Stimulated activated CD4-positive, alpha-beta T cell treated with anti-CD3 and anti-CD28 coated beads, Interleukin-4, amount 100 ng/mL, for 4 hours (primary cell): ENCODE results near the gene ERCC2.

Experiments used
- DNase-seq, 2 experiments: peaks; one replicate each; pipeline ENCODE4 v3.0.0-alpha.2; 2020

Gene ERCC2

DNA sequence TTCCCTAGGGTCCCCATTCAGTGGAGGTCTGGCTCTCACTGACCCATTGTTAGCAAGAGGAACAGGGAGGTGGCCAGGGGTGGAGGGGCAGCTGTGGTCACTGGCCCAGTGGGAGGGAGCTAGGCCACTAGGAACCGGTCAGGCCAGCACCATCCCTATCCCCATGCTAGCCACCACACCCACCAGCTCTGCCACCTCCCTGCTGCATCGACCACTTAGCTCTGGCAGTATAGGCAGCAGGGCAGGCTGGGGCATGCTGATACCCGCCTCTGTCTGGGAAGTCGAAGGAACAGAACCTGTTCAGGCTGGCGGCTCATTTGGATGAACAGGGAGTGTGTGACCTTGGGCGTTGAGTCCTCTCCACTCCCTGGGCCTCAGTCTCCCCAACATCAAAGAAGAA is 29.8 kb upstream of the ERCC2 start:
- no peak for DNase-seq

GRCh38 chr19:45395821-45396617 is 25.6 kb upstream of the ERCC2 start:
- no peak for DNase-seq

GRCh38 chr19:45391871-45392665 is 21.7 kb upstream of the ERCC2 start:
- DNase-seq = no peak

GRCh38 chr19:45391346-45391745 is 21.0 kb upstream of the ERCC2 start:
- DNase-seq = no peak

DNA sequence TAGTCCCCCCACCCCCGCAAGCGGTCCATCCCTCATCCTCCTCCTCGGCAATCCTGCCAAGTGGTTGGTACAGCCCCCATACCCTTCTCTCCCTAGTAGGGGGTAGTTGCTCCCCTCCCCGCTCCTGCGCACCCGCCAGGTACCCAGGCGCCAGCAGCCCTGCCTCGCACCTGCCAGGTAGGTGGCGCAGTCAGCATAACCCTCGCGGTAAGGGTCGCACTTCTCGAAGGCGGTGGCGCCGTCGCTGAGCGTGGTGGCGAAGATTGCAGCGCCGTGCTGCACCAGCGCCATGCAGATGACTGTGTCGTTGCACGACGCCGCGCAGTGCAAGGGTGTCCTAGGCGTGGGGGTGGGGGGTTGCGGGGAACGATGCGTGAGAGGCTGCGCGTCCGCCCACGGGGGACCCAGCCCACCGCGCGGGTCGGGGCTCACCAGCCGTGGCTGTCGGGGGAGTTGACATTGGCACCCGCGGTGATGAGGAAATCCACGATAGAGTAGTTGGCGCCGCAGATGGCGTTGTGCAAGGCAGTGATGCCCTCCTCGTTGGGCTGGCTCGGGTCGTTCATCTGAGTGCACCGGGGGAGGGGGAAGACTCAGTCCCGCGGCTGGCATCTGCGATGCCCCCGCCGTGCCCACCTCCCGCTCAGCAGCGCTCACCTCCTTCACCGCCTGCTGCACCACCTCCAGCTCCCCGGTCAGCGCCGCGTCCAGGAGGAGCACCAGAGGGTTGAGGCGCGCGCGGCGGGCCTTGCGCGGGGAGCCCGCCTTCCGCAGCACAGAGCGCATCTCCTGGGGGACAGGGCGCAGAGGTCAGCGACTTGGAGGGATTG is 15.2 kb upstream of the ERCC2 start:
- DNase-seq = no peak

DNA sequence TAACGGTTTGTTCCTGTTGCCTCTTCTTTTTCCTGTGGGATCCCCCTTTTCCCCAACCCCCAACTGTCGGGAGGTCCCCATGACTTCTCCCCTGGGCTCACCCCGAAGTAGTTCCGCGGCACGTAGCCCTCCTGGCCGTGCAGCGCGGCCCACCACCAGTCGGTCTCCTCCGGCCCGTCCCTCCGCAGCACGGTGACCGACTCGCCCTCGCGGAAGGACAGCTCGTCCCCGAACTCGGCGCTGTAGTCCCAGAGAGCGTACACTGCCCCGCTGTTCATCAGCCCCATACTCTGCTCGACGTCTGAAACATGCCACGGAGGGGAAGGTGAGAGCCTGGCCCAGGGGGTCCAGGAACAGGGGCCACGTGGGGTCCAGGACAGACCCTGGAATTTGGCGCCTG is 12.1 kb upstream of the ERCC2 start:
- DNase-seq = no peak

DNA sequence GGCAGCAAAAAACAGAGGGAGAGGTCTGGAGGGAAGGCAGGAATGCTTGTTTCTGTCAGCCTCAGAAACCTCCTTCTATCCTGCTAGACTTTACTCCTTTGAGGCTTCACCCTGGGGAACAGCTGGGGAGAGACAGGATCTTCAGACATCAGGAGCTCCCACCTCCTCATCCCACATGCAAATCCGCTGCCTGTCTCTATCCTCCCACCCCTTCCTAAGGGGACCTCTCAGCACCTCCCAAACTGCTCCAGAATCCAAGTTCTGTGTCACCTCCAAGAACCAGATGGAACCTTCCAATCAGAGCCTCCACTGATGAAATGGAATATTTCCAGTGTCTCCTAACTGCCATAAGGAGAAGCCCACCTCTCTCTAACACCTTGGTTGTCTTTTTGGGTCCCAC is 9.7 kb upstream of the ERCC2 start:
- DNase-seq = no peak

GRCh38 chr19:45376045-45376724 is 5.8 kb upstream of the ERCC2 start:
- no peak for DNase-seq

DNA sequence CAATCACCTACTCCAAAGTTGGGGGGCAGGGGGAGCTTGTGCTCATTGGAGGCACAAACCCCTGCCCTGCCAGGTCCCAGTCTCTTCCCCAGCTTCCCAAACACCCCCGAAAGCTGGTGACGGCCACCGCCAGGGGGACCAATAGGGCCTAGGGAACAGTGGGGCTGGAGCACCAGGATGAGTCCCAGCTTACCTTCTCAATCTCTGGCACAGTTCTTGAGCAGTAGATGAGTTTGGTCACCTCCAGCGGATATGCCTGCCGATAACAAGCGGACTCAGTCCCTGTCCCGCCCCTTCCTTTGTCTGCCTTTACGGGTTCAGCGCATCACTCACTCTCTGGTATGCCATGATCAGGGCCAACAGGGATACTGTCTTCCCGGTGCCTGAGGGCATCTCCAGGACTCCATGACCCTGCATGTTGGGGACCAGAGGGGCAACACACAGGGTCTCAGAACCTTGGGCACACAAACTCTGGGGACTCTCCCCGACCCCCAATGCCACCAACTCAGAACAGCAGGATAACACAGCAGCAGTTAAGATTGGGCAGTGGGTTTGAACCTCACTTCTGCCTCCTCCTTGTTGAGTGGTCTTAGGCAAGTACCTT is 1.5 kb downstream of the ERCC2 start:
- DNase-seq = no peak

DNA sequence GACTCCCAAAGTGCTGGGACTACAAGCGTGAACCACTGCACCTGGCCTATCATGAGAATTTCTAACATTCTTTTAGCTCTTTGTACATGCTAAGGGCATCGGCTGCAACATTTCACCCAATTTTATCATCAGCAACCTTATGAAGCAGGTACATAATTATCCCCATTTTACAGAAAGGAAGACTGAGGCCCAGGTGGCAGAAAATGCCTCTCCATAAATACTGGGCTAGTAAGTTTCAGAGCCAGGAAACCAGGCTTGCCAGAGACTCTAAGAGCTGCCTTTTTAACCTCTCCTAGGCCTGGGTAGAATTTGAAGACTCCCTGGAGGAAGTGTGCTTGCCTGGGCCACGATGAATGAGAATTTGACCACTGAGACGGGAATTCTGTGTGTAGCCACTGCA is 2.2 kb downstream of the ERCC2 start:
- no peak for DNase-seq

DNA sequence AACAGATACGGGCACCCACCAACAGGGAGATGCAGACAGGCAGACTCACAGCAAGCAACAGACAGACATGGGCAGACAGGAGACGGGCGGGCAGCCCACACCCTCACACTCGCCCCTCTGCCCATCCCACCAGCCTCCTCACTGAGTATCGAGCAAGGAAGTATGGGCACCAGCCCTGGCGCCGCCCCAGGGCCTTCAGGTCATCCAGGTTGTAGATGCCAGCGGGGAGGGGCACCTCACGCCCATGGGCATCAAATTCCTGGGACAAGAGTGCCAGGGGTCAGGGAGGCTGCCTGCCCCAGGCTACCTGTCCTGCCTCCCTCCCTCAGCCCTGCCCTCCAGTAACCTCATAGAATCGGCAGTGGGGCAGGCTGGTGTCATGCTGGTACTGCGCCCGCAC is 5.7 kb downstream of the ERCC2 start:
- no peak for DNase-seq

DNA sequence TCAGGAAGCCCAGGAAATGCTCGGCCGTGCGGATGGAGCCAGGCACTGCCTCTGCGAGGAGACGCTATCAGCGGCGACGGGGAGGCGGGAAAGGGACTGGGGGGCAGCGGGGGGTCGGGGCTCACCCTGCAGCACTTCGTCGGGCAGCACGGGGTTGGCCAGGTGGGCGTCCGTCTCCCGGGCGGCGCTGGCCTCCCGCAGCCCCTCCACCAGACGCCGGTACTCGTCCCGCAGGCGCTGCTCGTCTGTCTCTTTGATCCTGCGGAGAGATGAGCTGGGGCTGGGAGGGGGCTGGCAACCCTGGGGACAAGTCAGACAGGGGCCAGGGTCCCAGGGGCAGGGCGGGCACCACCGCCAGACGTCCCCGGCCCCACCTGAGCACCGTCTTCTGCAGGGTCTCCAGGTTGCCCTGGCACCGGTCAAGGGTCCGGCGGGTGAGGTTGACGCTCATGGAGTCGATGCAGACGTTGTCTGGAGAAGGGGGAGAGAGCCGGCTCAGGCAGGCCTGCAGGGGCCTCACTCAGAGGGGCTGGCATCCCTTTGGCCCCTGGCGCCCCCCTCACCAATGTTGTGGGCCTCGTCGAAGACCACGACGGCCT is 6.4 kb downstream of the ERCC2 start:
- no peak for DNase-seq

DNA sequence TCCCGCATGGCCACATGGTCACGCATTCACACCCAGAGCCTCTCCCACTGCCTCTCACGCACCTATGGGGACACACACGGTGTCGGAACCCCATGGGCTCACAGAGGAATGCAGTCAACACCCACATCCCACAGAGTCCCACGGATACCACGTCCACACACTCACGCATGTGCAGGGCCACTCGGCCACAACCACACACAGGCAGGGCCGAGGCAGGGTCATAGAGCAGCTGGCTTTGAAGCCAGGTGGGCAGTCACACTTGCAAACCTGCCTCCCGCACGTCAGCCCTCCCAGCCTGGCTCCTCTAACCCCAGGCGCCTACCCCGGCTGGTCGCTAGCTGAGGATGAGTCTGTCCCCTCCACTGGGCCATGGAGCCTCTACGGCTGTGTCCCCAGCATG is 8.1 kb downstream of the ERCC2 start:
- DNase-seq = no peak

DNA sequence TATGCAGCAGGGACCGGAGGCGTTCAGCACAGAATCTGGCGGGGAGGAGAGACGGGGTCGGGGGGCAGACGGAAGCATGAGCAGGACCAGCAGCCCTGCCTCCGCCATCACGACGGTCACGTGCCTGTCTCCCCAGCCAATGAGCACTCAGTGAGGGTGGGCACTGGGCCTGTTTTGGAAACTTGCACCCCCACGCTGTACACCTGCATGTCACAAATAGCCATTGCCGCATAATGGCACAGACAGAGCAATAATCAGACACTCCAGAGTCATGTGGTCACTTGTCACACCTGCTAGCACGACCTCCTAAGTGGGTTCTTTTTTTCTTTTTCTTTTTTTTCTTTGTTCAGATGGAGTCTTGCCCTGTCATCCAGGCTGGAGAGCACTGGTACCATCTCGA is 8.8 kb downstream of the ERCC2 start:
- no peak for DNase-seq

DNA sequence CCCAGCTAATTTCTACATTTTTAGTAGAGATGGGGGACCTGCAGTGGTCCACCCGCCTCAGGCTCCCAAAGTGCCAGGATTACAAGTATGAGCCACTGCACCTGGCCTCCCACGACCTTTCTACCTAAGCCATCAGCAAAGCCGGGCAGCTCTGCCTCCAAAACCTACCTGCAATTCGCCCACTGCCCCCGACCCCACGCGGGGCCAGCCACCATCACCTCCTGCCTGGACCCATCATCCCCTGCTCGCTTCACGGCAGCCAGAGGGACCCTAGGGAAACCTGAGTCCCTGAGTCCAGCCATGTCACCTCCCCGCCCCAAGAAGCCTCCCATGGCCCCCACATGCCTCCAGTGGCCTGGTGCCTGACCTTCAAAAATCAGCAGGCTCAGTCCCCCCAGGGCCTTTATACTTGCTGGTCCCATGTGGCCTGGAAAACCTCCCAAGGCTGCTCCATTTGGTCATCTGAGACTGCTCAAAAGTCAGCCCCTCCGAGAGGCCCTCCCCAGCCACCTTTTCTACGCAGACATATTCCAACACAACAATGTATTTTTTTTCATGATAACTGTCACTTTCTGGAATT is 12.1 kb downstream of the ERCC2 start:
- DNase-seq = no peak

- DNase-seq = no peak
Observed at GRCh38 chr19:45357445-45357783, 13.0 kb downstream of the ERCC2 start.

DNA sequence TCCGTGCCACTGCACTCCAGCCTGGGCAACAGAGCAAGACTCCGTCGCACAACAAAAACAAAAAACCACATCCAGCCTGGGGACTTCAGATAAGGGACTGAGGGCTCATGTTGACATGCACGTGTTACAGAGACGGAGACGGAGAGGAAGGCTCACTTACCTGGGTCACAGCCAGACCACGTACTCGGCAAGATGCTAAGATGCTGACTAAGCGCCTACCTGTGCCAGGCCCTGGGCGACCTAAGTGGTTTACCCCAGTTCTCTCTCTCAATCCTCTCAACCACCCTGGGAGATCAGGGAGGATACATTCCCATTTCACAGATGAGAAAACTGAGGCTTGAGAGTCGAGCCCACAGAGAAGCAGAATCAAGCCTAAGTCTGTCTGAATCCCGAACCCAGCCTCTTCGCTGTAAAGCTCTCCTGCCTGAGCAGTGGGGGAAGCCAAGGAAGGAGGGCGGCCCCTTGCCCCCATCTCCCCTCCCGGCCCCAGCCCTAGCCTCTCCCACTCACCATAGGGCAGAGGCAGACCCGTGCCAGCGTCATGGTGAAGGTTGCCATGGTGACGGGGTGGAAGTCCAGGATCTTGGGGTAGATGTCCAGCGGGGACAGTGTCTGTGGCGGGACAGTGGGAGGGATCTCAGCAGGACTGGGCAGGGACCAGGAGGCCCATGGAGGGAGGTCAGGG is 13.5 kb downstream of the ERCC2 start:
- no peak for DNase-seq

GRCh38 chr19:45355910-45356309 is 14.5 kb downstream of the ERCC2 start:
- no peak for DNase-seq

- no peak for DNase-seq
Observed at GRCh38 chr19:45355402-45355801, 15.0 kb downstream of the ERCC2 start.

GRCh38 chr19:45354241-45354842 is 16.0 kb downstream of the ERCC2 start:
- no peak for DNase-seq
